NCI-H187 treated with DMSO at 0.1 percent for 48 hours (cell line): Measurements from ENCODE around the gene FKRP.
A peak's percentile ranks its signal among the peaks of the same experiment; 100 is the strongest.
"Not testable (repeated sequence)": the region's sequence is repeated elsewhere in the genome, so short reads cannot be mapped to it uniquely, and the experiment has no call there.

Experiments used
- DNase-seq: peaks from one replicate; lab custom pipeline; 2025; lab: John Stamatoyannopoulos, UW

The FKRP gene, protein sequence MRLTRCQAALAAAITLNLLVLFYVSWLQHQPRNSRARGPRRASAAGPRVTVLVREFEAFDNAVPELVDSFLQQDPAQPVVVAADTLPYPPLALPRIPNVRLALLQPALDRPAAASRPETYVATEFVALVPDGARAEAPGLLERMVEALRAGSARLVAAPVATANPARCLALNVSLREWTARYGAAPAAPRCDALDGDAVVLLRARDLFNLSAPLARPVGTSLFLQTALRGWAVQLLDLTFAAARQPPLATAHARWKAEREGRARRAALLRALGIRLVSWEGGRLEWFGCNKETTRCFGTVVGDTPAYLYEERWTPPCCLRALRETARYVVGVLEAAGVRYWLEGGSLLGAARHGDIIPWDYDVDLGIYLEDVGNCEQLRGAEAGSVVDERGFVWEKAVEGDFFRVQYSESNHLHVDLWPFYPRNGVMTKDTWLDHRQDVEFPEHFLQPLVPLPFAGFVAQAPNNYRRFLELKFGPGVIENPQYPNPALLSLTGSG

DNA sequence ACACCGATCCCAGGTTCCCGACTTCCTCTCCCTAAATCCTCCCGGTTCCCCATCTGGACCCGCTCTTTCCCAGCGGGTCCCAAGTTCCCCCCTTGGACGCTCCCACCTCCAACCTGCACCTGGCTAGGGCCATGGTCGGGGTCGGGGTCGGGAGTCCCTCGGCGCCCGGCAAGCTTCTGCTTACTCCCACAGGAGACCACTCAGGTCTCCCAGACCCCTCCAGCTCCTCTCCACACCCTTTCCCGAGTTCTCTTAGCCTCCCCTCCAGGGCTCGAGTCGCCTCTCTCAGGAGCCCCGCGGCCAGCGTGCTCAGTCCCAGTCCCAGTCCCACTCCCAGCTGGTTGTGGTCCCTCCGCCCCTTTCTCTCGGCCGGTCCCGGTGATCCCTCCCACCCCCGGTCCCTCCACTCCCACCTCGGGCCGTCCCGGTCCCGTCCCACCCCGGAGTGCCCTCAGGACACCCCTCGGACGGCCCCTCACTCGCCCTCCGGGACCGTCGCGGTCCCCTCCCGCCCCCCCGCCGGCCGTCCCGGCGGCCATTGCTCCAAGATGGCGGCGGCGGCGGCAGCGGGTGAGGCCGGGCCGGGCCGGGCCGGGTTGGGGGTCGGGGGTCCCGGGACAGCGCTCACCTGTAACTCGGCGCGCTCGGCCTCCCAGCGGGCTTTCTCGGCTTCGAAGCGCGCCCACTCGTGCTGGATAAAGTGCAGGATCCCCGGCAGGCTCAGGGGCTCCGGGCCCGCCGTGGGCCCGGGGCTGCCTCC, at the start of gene FKRP:
FKRP (plus strand) TSS at position 537 of the 760 bp plus-strand sequence. CDS start 9,394 bp downstream, outside the sequence.
- DNase-seq: no peak

DNA sequence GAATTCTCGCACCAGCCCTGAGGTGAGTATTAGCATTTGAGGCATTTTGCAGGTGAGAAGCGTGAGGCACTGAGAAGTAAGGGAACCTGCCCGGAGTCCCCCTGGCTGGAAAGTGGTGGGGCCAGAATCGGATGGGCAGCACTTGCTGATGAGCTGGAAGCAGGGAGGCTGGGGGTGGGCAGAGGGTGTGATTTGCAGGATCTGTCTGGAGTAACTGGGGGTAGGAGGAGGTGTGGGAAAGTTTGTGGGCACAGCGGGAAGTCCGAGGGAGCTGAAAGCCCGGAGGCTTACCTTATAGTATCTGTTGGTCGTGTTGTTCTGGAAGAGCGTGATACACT, 49.0 kb upstream of the FKRP start:
- no peak for DNase-seq

DNA sequence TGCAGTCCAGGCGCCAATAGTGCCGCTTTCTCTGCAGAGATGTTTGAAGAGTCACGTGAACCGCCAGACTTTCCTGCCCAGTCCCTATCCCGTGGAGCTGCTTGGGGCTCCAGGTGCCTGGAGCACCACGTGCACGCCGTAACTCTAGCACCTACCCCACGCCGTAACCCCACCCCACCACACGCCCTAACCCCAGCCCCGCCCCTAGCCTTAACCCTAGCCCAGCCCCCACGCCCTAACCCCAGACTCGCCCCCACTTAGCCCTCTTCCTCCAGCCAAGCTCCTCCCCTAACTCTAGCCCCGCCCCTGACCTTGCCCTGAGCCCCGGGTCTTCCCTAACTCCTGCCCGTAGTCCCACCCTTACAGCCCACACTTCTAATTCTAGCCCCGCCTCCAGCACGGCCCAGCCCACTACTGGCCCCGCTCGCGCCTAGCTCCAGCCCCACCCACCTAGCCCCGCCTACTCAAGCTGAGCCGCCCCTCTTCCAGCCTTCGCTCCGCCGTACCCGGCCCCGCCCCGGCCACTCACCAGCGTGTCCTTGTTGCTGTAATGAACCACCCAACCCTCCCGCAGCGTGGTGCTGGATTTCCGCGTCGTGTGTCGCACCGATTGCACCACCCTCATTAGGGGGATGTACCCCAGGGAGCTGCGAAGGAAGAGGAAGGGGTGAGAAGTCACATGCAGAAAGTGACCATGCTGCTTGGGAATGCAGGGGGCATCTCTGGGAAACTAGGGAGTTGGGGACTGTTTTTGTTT, 48.5 kb upstream of the FKRP start:
- DNase-seq: peak; percentile 94

DNA sequence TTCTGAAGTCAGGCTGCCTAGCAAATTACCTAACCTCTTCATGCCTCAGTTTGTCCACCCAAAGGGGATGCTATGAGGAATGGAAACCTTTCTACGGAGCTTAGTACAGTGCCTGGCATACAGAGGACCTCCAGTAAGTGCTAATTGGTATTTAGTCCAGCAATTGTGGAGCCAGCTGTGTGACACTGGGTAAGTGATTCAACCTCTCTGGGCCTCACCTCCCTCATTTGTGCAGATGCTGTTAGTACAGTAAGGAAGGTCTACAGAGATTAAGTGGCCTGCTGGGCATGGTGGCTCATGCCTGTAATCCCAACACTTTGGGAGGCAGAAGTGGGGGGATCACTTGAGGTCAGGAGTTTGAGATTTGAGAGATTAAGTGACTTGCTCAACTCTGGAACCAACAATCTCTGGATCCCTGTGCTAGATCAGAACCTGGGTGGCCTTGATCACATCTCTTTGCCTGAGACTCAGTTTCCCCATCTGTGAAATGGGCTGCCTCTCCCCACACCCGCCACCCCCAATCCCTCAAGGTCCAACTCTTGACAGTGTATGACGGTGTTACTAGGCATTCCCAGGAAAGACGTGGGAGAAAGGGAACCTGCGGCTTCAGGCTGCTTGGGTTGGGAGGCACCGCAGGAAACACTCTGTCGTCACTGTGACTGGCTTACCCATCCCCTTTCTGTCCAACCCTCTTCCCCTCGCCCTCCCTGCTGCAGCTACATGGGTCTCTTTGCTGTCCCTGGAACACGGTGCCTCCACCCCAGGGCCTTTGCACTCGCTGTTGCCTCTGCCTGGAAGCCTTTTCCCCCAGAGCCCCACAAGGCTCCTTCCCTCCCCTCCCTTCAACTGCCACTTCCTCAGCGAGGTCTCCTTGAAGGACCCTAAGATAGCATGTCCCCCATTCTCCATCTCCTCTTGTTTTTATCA, 47.2 kb upstream of the FKRP start:
- no peak for DNase-seq

DNA sequence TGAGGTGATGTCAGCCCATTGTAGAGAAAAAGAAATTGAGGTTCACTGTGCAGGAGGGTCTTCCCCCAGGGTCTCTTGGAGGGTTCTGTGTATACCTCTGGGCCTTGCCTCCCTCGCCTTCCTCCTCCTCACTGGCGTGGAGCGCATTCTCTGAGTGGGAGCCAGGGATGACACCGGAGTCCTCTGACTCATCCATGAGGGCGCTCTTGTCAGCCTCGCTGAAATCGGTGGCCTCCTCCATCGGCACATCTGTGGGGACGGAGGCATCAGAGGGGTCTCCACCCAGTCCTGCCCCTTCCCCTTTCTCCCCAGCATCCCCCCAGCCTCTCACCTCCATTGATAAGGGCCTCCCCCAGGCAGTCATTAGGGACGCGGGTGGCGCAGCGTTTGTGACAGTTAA, 45.2 kb upstream of the FKRP start:
- DNase-seq: no peak

DNA sequence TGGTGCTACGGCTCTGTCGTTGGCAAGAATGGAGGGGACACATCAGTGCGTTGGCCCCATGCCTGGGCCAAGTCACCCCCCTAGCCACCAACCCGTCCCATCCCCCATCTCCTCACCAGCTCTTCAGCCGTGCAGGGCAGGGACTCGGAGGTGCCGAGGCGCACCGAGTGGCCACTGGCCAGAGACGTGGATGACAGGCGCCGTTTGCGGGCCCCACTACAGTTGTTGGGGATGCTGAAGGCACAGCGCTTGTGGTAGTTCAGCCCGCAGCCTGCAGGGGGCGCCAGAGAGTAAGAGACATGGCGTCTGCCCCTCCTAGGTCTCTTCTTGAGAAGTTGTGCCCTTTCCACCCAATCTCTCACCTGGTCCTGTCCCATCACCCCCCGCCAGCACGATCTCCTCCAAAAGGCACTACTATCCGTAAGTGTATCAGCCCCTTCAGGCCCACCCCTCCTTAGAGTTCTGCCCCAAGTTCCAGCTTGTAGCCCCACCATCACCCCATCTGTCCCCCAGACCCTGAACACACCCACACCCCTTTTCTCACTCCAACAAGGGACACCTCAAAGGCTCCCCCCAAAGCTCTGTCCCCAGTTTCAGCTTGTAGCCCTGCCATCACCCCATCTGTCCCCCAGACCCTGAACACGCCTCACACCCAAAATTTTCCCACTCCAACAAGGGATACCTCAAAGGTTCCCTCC, 41.3 kb upstream of the FKRP start:
- no peak for DNase-seq

DNA sequence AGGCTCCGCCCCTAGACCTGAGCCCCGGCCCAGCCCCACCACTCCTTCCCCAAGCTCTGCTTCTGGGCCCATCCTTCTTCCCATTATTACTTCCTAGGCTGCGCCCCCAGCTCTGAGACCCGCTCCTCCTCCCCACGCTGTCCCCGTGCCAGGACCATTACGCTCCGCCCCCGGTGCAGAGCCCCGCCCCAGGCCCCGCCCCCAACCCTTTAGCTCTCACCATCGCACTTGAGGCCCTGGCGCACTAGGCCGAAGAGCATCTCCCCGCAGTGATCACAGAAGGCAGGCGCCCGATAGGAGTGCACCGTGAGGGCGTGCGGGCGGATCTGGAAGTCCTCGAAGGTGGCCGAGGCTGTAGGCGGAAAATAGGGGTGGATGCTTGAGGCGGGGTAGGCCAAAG, 35.2 kb upstream of the FKRP start:
- no peak for DNase-seq

DNA sequence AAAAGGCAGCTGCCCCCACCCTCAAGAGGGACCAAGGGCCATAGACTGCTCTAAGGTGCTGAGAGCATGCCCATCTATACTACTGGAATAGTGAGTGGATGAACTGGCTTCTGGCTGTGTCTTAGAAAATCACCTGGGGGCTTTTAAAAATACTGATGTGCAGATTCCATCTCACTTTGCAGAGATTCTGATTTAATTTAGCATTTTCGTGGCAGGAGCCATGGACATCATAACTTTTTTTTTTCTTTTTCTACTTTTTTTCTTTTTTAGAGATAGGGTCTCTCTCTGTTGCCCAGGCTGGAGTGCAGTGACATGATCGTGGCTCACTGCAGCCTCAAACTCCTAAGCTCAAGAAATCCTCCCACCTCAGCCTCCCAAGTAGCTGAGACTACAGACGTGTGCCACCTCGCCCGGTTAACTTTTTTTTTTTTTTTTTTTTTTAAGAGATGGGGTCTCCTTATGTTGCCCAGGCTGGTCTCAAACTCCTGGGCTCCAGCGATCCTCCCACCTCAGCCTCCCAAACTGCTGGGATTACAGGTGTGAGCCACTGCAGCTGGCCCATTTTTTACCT, 33.0 kb upstream of the FKRP start:
- DNase-seq: not testable (repeated sequence)

DNA sequence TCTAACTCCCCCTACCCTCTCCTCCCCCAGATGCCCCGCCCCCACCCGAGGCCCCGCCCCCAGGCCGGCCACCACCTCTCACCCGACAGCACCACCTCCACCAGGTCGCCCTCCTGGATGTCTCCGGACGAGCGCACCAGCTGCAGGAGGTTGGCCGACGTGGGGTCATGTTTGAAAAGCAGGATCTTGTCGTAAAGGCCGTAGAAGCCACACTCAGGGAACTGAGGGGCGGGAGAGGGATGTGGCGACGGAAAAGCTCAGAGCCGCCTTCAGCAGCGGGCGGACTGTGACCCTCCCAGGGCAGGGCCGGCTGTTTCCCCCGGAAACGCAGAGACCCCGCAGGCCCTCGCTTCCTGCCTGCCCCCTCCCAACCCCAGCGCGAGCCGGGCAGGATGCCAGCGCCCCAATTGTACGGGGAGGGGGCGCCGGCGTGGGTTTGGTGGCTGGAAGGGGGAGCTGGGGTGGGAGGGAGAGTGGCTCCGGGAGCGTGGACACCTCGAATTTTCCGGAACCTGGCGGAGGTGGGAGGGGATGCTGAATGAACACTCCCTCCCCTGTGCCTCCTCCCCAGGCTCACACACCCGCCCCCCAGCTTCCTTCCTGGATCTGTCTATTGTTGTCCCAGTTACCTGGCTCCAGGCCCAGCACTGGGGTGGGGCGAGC, 31.9 kb upstream of the FKRP start:
- peak; percentile 41 for DNase-seq

DNA sequence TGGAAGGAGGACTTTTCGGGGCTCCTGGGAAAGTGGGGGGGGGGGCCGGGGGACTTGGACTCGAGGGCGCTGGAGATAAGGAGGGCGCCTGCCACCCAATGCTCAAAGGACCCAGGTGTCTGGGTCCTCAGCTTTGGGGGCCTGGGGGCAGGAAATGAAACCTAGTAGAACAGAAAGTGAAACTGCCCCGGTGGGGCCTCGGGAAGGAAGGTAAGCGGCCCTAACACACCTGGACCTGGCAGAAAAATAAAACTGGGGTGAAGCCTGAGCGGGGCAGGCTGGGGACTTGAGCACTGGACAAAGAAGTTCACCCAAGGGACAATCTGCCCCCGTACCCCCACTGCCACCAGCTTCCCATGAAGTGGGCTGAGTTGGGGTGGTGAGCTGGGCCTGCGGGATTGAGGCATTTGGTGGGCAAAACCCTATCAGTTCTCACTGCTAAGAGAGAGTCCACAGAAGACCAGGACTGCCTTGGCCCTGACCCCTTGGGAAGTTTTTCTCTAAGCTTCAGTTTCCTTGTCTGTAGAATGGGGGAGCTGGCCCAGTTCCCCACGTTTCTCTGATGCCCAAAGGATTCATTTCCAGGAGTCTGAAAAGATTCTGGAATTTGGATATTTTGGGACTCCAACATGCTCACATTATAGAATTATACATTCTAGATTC, 31.3 kb upstream of the FKRP start:
- no peak for DNase-seq

DNA sequence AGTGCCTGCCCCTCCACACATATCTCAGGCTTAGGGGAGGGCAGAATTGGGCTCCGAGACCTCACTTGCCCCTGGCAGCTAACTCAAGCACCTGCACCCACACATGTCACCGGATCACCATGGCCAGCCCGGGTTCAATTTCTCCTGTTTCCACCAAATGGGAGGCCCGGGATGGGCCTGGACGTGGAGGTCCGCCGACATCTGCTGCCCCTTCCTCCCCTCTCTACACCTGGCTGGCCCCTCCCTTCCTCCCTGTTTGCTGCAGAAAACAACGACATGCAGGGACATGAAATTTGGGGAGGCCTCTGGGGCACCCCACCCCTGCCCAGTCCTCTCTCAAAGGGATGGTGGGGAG, 30.3 kb upstream of the FKRP start:
- no peak for DNase-seq

DNA sequence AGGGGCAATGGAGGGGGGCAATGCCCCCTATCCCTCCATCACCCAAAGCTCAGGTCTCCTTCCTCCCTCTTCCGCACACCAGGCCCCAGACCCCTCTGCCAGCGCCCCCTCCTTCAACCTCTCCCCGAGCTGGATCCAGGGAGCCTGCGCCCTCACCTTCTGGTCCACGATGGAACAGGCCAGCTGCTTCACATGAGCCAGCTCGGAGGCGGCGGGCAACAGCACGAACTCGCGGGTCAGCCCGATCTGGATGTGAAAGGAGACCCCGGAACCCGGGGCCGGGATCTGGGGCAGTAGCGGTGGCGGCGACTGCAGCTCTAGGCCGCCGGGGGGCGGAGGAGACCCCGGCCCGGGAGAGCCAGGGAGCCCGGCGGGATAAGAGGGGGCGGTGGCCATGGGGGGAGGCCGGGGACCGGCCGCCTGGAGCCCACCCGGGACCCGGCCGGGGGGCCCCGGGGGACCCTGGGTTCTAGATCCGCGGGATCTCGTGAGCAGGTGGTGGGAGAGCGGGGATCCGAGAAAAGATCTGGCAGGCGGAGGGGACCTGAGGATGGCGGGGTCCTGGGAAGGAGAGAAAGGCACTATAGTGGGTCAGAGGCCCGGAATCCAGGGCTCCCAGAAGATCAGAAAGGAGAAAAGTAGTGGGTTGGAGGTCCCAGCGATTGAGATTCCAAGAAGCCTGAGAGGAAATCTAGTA, 29.7 kb upstream of the FKRP start:
- no peak for DNase-seq

DNA sequence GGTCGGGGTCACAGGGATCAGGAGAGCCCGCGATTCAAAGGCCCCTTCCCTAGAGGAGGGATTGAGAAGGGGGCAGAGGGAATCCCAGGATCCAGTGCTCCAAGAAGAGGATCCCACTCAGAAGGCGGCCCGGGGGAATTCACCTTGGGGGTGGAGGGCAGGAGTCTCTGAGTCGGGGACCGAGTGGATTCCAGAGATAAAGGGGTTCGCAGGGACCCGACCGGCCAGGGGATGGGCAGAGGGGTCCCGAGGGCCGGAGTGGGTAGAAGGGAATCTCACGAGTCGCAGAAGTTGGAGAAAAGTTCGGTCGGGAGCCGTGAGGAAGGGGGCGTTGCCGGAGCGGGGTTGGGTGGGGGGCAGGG, 29.2 kb upstream of the FKRP start:
- no peak for DNase-seq

DNA sequence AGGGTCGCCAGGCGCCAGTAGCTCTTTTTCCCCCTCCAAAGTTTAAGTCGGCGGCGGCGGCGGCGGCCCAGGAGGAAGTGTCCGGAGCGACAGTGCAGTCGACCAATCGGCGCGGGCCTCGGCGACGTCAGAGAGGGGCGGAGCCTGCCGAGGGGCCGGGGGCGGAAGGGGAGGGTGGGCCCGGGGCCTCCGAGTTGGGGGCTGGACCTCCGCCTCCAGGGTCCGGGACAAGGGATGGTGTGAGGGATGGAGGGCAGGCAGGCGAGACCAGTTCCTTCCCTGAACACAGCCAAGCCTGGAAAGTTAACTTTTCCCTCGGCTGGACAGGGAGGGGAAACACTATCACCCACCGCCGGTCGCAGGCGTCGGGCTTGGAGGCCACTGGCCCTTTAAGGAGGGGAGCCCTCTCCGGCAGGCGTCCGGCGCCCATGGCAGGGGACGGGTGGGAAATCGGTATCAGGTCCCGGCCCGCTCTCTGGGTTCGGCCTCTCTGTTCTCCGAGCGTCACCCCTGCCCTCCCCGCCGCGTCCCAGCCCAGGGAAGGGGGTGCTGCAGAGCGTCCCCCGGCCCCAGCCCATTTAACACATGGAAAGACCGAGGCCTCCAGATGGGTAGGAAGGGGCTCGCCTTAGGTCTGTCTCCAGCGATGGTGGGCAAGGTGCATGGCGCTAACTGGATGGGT, 28.7 kb upstream of the FKRP start, which contains the start of gene PRKD2:
PRKD2 (minus strand) TSS at position 81 of the 682 bp plus-strand sequence. CDS start 744 bp downstream, outside the sequence.
- no peak for DNase-seq

DNA sequence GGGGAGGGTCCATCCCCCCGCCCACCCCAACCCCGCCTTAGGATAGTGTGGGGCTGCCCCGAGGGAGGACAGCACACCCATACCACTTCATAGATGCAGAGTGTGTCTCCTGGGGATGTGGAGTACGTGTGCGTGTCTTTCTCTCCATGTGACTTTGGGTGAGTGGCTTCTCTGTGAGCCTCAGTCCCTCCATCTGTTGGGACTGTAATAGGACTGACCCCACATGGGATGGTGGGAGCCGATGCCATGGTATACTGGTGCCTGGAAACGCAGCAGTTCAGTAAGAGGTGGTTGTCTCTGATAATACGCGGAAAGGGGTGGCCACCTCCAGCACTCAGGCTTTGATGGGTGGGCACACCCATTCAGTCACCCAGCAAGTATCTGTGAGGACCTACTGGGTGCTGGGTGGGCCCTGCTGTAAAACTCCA, 28.1 kb upstream of the FKRP start:
- DNase-seq: no peak

DNA sequence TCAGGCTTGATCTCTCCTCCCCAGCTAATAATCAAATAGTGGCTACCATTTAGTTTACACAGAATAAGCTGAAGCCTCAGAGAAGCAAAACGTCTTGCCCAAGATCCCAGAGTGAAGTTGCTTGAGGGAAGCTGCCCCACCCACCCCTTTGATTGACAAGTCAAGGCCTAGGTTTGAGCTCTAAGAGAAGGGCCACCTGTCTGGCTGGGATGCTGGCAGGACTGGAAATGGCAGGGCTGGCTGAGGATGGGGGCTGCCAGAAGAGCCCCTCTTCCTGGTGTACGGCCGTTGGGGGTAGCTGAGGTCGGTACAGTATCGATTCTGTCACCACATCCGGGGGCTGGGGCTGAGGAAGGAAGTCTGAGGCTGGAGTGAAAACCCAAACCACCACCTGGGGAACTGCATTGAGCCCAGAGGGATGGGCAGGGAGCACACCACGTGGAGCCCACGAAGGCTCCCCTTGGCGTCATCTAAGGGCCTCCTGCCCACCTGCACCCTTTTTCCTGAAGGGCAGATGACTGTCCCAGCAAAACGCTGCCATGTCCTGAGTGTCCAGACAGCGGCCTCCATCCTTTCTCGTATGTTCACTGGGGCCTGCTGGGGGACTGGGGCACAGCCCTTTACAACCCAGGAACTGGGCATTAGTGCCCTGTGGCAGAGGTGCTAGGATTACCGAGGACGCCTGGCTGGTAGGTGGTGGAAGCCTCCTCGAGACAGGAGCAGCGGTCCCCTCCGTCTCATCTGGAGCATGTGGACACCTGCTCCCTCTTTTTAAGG, 27.5 kb upstream of the FKRP start:
- DNase-seq: no peak

DNA sequence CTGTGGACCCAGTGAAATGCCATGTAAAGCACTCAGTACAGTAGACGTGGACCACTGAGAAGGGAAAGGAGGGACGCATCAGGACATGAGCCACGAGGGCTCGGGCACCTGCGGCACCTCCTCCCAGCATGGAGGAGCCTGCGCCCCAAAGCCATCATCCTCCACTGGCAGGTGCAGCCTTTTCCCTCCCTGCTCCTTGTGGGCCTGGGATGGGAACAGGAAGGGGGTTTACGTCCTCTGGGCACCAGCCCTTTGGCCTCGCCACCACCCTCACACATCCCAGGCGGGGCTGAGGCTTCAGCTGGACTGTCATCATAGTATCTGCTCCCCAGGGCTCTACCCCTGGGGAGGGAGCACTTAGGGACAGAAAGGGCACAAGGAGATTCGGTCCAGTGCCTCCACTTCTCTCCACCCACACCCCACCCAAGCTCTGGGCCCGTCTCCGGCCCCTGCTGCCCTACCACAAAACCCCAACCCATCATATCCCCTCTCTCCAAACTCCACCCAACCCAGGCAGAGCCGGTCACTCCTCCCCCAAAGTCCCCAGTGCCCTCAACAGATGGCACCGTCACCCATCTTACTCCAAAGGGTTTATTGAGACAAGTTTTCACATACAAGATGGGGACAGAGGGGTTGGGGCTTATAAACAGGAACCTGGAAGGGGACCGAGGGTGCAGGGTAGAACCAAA, 26.8 kb upstream of the FKRP start:
- no peak for DNase-seq
